SK-N-SH treated with all-trans-retinoic acid at 6 μM for 48 hours (cell line): Measurements from ENCODE around the gene SLC7A1.

Experiments
- ATAC-seq: fragments of 200-7000 bp; cut with Tn5 transposase; 3 replicates; pipeline ENCODE4 v1.9.1; 2020; ENCODE audit warnings: mild to moderate bottlenecking, moderate library complexity
- ARNTL ChIP-seq: fragments of 450-650 bp; formaldehyde crosslinking; IDR thresholded peaks from 2 replicates; pipeline ENCODE4 v1.5.0; 2020; ENCODE audit warnings: low read depth, mild to moderate bottlenecking, moderate library complexity, borderline replicate concordance
- CREB5 ChIP-seq: fragments of 250-450 bp; sonication (Bioruptor Pico); IDR thresholded peaks from 2 replicates; pipeline ENCODE4 v1.5.1; 2020; ENCODE audit warnings: low read depth, mild to moderate bottlenecking, moderate library complexity
- CSDC2 ChIP-seq: fragments of 250-450 bp; sonication (Bioruptor Pico); IDR thresholded peaks from 2 replicates; pipeline ENCODE4 v1.5.0; 2020; ENCODE audit warnings: mild to moderate bottlenecking, moderate library complexity
- ESRRG ChIP-seq: fragments of 250-450 bp; sonication (Bioruptor Pico); IDR thresholded peaks from 2 replicates; pipeline ENCODE4 v1.6.1; 2021; ENCODE audit warnings: mild to moderate bottlenecking
- ISL1 ChIP-seq: fragments of 250-450 bp; sonication (Bioruptor Pico); IDR thresholded peaks from 2 replicates; pipeline ENCODE4 v2.1.2; 2022; ENCODE audit warnings: mild to moderate bottlenecking, moderate library complexity
- OSR1 ChIP-seq: fragments of 250-450 bp; sonication (Bioruptor Pico); IDR thresholded peaks from 2 replicates; pipeline ENCODE4 v1.8.0; 2022; ENCODE audit warnings: moderate library complexity, mild to moderate bottlenecking, inconsistent platforms
- PATZ1 ChIP-seq: fragments of 250-450 bp; sonication (Bioruptor Pico); IDR thresholded peaks from 2 replicates; pipeline ENCODE4 v1.8.0; 2020; ENCODE audit warnings: mild to moderate bottlenecking, moderate library complexity, borderline replicate concordance
- POU6F1 ChIP-seq: fragments of 250-450 bp; sonication (Bioruptor Pico); IDR thresholded peaks from 2 replicates; pipeline ENCODE4 v1.8.0; 2021; ENCODE audit warnings: low read depth, mild to moderate bottlenecking, moderate library complexity, borderline replicate concordance
- RARB ChIP-seq: fragments of 250-450 bp; sonication (Bioruptor Pico); IDR thresholded peaks from 2 replicates; pipeline ENCODE4 v1.8.0; 2021; ENCODE audit warnings: mild to moderate bottlenecking, moderate library complexity
- SNAI2 ChIP-seq: fragments of 250-450 bp; sonication (Bioruptor Pico); IDR thresholded peaks from 2 replicates; pipeline ENCODE4 v1.5.0; 2020; ENCODE audit warnings: mild to moderate bottlenecking, moderate library complexity
- TOX ChIP-seq: fragments of 250-450 bp; sonication (Bioruptor Pico); IDR thresholded peaks from 2 replicates; pipeline ENCODE4 v1.8.0; 2021; ENCODE audit warnings: mild to moderate bottlenecking, moderate library complexity, borderline replicate concordance
- TSHZ2 ChIP-seq: fragments of 250-450 bp; sonication (Bioruptor Pico); IDR thresholded peaks from 2 replicates; pipeline ENCODE4 v1.5.0; 2020; ENCODE audit warnings: mild to moderate bottlenecking, moderate library complexity
- ZC3H10 ChIP-seq: fragments of 250-450 bp; sonication (Bioruptor Pico); IDR thresholded peaks from 2 replicates; pipeline ENCODE4 v1.5.1; 2021; ENCODE audit warnings: mild to moderate bottlenecking, moderate library complexity
- ZFP3 ChIP-seq: fragments of 250-450 bp; sonication (Bioruptor Pico); IDR thresholded peaks from 2 replicates; pipeline ENCODE4 v1.5.0; 2020; ENCODE audit warnings: mild to moderate bottlenecking, moderate library complexity
- ZFP30 ChIP-seq: fragments of 450-650 bp; formaldehyde crosslinking; IDR thresholded peaks from 2 replicates; pipeline ENCODE4 v1.5.0; 2022; ENCODE audit warnings: mild to moderate bottlenecking, moderate library complexity
- ZNF565 ChIP-seq: fragments of 450-650 bp; formaldehyde crosslinking; conservative IDR thresholded peaks from 2 replicates; pipeline ENCODE4 v1.5.0; 2020; ENCODE audit warnings: low read depth, mild to moderate bottlenecking, moderate library complexity
- ZNF8 ChIP-seq: fragments of 450-650 bp; formaldehyde crosslinking; IDR thresholded peaks from 2 replicates; pipeline ENCODE4 v1.5.0; 2020; ENCODE audit warnings: mild to moderate bottlenecking, moderate library complexity

The SLC7A1 gene

GRCh38 chr13:29481603-29482002 lies 113.9 kb downstream of the SLC7A1 start:
- no peak for ATAC-seq
- no peak for TF ChIP-seq ZFP30
- no peak for TF ChIP-seq SNAI2 (CRISPR knock-in tag)
- TF ChIP-seq ESRRG (CRISPR knock-in tag), result no peak
- no peak for TF ChIP-seq RARB (CRISPR knock-in tag)
- TF ChIP-seq ZC3H10, result no peak
- no peak for TF ChIP-seq TSHZ2 (CRISPR knock-in tag)
- no peak for TF ChIP-seq ZNF565 (CRISPR knock-in tag)

GRCh38 chr13:29480893-29481525 lies 114.5 kb downstream of the SLC7A1 start:
- TF ChIP-seq POU6F1 (CRISPR knock-in tag), result no peak
- TF ChIP-seq ZNF8, result no peak
- TF ChIP-seq PATZ1 (CRISPR knock-in tag), result no peak
- no peak for TF ChIP-seq CSDC2 (CRISPR knock-in tag)
- no peak for ATAC-seq

GRCh38 chr13:29479716-29480492 lies 115.6 kb downstream of the SLC7A1 start:
- no peak for ATAC-seq

GRCh38 chr13:29476046-29476445 lies 119.4 kb downstream of the SLC7A1 start:
- no peak for TF ChIP-seq TOX
- TF ChIP-seq POU6F1 (CRISPR knock-in tag), result no peak
- no peak for ATAC-seq

More at GRCh38 chr13:29479716-29480492, 115.6 kb downstream of the SLC7A1 start:
- TF ChIP-seq ESRRG (CRISPR knock-in tag), result no peak

- TF ChIP-seq ISL1, result no peak
- TF ChIP-seq ZNF8, result no peak
- TF ChIP-seq PATZ1 (CRISPR knock-in tag), result no peak
- TF ChIP-seq TSHZ2 (CRISPR knock-in tag), result no peak
- no peak for TF ChIP-seq ZFP3
- no peak for TF ChIP-seq CSDC2 (CRISPR knock-in tag)
- TF ChIP-seq CREB5 (CRISPR knock-in tag), result no peak
- no peak for TF ChIP-seq OSR1
- no peak for TF ChIP-seq ZFP30
- no peak for TF ChIP-seq ARNTL (CRISPR knock-in tag)
- no peak for ATAC-seq
Measured at GRCh38 chr13:29474991-29475390, 120.5 kb downstream of the SLC7A1 start.
